Liver (tissue), 9 donors: ENCODE results near the gene MYG1. TPM values are rescaled to one million over a fixed set of nuclear protein-coding genes. Genes with fewer than 3 reads are reported as not detected.

Experiments
- DNase-seq: peaks from one replicate; pipeline ENCODE4 v3.0.0-alpha.2; 2017; ENCODE audit warnings: low spot score
- H3K27ac ChIP-seq, 2 donors: one replicate each; pipeline ENCODE4 v1.7.0; 2013; ENCODE audit warnings: inconsistent platforms in 2 of 2, low read length in 2 of 2, control low read depth in 1 of 2, low read depth in 1 of 2, mild to moderate bottlenecking in 1 of 2
- H3K27me3 ChIP-seq, 4 donors: one replicate each; pipeline versions ENCODE4 v1.6.1 to v1.7.0; 2013; ENCODE audit warnings: low read length in 3 of 4, inconsistent platforms in 1 of 4, mild to moderate bottlenecking in 1 of 4, moderate library complexity in 1 of 4; ENCODE audit not compliant: control insufficient read depth in 4 of 4, insufficient read depth in 4 of 4
- H3K36me3 ChIP-seq, 4 donors: one replicate each; pipeline versions ENCODE4 v1.6.1 to v1.7.0; 2013; ENCODE audit warnings: low read length in 3 of 4, mild to moderate bottlenecking in 3 of 4, low read depth in 1 of 4, moderate library complexity in 1 of 4; ENCODE audit not compliant: control insufficient read depth in 4 of 4, insufficient read depth in 3 of 4
- H3K4me1 ChIP-seq, 4 donors: one replicate each; pipeline versions ENCODE4 v1.6.1 to v1.7.0; 2013; ENCODE audit warnings: low read length in 3 of 4, mild to moderate bottlenecking in 3 of 4, moderate library complexity in 1 of 4; ENCODE audit not compliant: control insufficient read depth in 4 of 4, insufficient read depth in 4 of 4
- H3K4me3 ChIP-seq, 3 donors: one replicate each; pipeline versions ENCODE4 v1.6.1 to v1.7.0; 2013; ENCODE audit warnings: low read length in 3 of 3, control low read depth in 1 of 3, low read depth in 1 of 3, mild to moderate bottlenecking in 1 of 3
- H3K9ac ChIP-seq, 2 donors: one replicate each; pipeline ENCODE4 v1.7.0; 2013; ENCODE audit warnings: low read length in 2 of 2, mild to moderate bottlenecking in 2 of 2, moderate library complexity in 2 of 2, control low read depth in 1 of 2, low read depth in 1 of 2
- H3K9me3 ChIP-seq, 4 donors: one replicate each; pipeline versions ENCODE4 v1.6.1 to v1.7.0; 2013; ENCODE audit warnings: low read length in 3 of 4; ENCODE audit not compliant: control insufficient read depth in 4 of 4
- CTCF ChIP-seq: fragments of 150-350 bp; IDR thresholded peaks from 2 replicates; pipeline ENCODE4 v1.5.1; 2017; ENCODE audit warnings: improper control_type of control experiment, low read depth, low read length; ENCODE audit not compliant: missing input control
- EGR1 ChIP-seq, 2 donors: IDR thresholded peaks; 2 replicates each; pipeline ENCODE4 v1.6.1; 2016 to 2018; ENCODE audit warnings: antibody characterized with exemption in 2 of 2, low read depth in 2 of 2
- FOXA1 ChIP-seq: IDR thresholded peaks from 2 replicates; pipeline ENCODE4 v1.6.1; 2016; ENCODE audit warnings: antibody characterized with exemption
- FOXA2 ChIP-seq: IDR thresholded peaks from 2 replicates; pipeline ENCODE4 v1.6.1; 2016; ENCODE audit warnings: antibody characterized with exemption
- GABPA ChIP-seq, 2 donors: IDR thresholded peaks in 1 of 2; conservative IDR thresholded peaks in 1 of 2; 2 replicates each; pipeline ENCODE4 v1.6.1; 2016; ENCODE audit warnings: antibody characterized with exemption in 2 of 2, mild to moderate bottlenecking in 1 of 2, moderate library complexity in 1 of 2
- HNF4A ChIP-seq, 2 donors: conservative IDR thresholded peaks; 2 replicates each; pipeline ENCODE4 v1.6.1; 2016; ENCODE audit warnings: antibody characterized with exemption in 2 of 2, mild to moderate bottlenecking in 2 of 2
- HNF4G ChIP-seq: IDR thresholded peaks from 2 replicates; pipeline ENCODE4 v1.6.1; 2016; ENCODE audit warnings: antibody characterized with exemption
- JUND ChIP-seq, 2 donors: IDR thresholded peaks; 2 replicates each; pipeline ENCODE4 v1.6.1; 2016; ENCODE audit warnings: antibody characterized with exemption in 2 of 2
- NR2F2 ChIP-seq: IDR thresholded peaks from 2 replicates; pipeline ENCODE4 v1.6.1; 2016; ENCODE audit warnings: antibody characterized with exemption
- RAD21 ChIP-seq, 2 donors: IDR thresholded peaks; 2 replicates each; pipeline ENCODE4 v1.6.1; 2016; ENCODE audit warnings: antibody characterized with exemption in 2 of 2, mild to moderate bottlenecking in 2 of 2
- REST ChIP-seq: IDR thresholded peaks from 2 replicates; pipeline ENCODE4 v1.6.1; 2016; ENCODE audit warnings: antibody characterized with exemption, mild to moderate bottlenecking
- RXRA ChIP-seq, 2 donors: IDR thresholded peaks; 2 replicates each; pipeline ENCODE4 v1.6.1; 2017 to 2018; ENCODE audit warnings: antibody characterized with exemption in 2 of 2, mild to moderate bottlenecking in 1 of 2
- SP1 ChIP-seq: IDR thresholded peaks from 2 replicates; pipeline ENCODE4 v1.6.1; 2018; ENCODE audit warnings: antibody characterized with exemption, mild to moderate bottlenecking
- TAF1 ChIP-seq: conservative IDR thresholded peaks from 2 replicates; pipeline ENCODE4 v1.6.1; 2016; ENCODE audit warnings: antibody characterized with exemption, mild to moderate bottlenecking
- YY1 ChIP-seq: IDR thresholded peaks from 2 replicates; pipeline ENCODE4 v1.6.1; 2016; ENCODE audit warnings: antibody characterized with exemption, mild to moderate bottlenecking
- WGBS: extraction: QIAGEN DNeasy Blood & Tissue Kit; methylation state at CpG from one replicate; pipeline ENCODE4 v1.1.7; 2013; 5-methylcytosine and 5-hydroxymethylcytosine counted together
- polyA plus RNA-seq, 2 donors: library from polyadenylated mRNA; stranded (reverse) in 1 of 2; unstranded in 1 of 2; fragments of 200-250 nt in 1 of 2; fragments of >200 nt in 1 of 2; fragmentation: Nextera tagmentation in 1 of 2; extraction: Ambion mirVana in 1 of 2; gene quantifications; one replicate each; pipeline versions ENCODE4 v1.2.1 to v1.2.3, GENCODE V29; 2013 to 2015
- total RNA-seq, 2 donors: library from RNA; depleted of rRNA; stranded (reverse); fragments of >200 nt; gene quantifications; one replicate each; pipeline ENCODE4 v1.2.3, GENCODE V29; 2014
- TF ChIP-seq, protein P1 (sequence below): IDR thresholded peaks from 2 replicates; pipeline ENCODE4 v1.6.1; 2016; ENCODE audit warnings: antibody characterized with exemption
- TF ChIP-seq, protein P2 (sequence below): IDR thresholded peaks from 2 replicates; pipeline ENCODE4 v1.6.1; 2016; ENCODE audit warnings: antibody characterized with exemption
- TF ChIP-seq, protein P3 (sequence below): IDR thresholded peaks from 2 replicates; pipeline ENCODE4 v1.6.1; 2016; ENCODE audit warnings: antibody characterized with exemption
- donor health status: healthy.
- donor health status: healthy.
- donor health status: healthy.
- donor health status: healthy.
- donor health status: healthy.

MYG1 gene
- total RNA-seq: 10 to 100 TPM; 15.0 to 18.8 TPM
- polyA plus RNA-seq: 10 to 100 TPM; 19.8 to 28.0 TPM

GRCh38 chr12:53299454-53300180, at the start of gene MYG1:
TSS of gene MYG1 (plus strand) at chr12:53299695. CDS start at chr12:53299738, 43 bp downstream.
- Histone ChIP-seq H3K9me3 (no peaks in the 10 kb centered on the region), H3K27ac (peak within 1 kb of the TSS; percentile 63 to 74), H3K4me1 (peaks cover 7 to 33% (median 25%) of the 10 kb centered on the region in 4 donors), H3K4me3 (peak within 1 kb of the TSS; percentile 63 to 90 (median 82)), H3K9ac (peak within 1 kb of the TSS in 1 of 2 donors; percentile 8), H3K27me3 (no peaks in the 10 kb centered on the region), H3K36me3 (peaks cover 4 to 10% (median 7%) of the 10 kb centered on the region in 4 donors)
- TF ChIP-seq YY1 (peak; percentile 83), HNF4A (conservative IDR thresholded peaks at IDR 0.05) (peak; percentile 57 to 80), FOXA1 (no peak), GABPA (IDR thresholded peaks at IDR 0.05 in 1 of 2, conservative IDR thresholded peaks at IDR 0.05 in 1 of 2) (peak; percentile 91 to 98), EGR1 (IDR thresholded peaks at IDR 0.05; ENCODE audit: low read depth in 2 of 2) (peak in 1 of 2 donors; percentile 75), TAF1 (no peak), NR2F2 (peak; percentile 32), SP1 (peak; percentile 57), REST (peak; percentile 11), HNF4G (no peak), FOXA2 (no peak), RXRA (IDR thresholded peaks at IDR 0.05) (peak in 1 of 2 donors; percentile 53), CTCF (peak; percentile 4), JUND (IDR thresholded peaks at IDR 0.05) (no peak), RAD21 (IDR thresholded peaks at IDR 0.05) (no peak)
- TF ChIP-seq, protein P1, sequence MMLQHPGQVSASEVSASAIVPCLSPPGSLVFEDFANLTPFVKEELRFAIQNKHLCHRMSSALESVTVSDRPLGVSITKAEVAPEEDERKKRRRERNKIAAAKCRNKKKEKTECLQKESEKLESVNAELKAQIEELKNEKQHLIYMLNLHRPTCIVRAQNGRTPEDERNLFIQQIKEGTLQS: no peak
- TF ChIP-seq, protein P2, sequence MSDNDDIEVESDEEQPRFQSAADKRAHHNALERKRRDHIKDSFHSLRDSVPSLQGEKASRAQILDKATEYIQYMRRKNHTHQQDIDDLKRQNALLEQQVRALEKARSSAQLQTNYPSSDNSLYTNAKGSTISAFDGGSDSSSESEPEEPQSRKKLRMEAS: peak; percentile 62
- TF ChIP-seq, protein P3, sequence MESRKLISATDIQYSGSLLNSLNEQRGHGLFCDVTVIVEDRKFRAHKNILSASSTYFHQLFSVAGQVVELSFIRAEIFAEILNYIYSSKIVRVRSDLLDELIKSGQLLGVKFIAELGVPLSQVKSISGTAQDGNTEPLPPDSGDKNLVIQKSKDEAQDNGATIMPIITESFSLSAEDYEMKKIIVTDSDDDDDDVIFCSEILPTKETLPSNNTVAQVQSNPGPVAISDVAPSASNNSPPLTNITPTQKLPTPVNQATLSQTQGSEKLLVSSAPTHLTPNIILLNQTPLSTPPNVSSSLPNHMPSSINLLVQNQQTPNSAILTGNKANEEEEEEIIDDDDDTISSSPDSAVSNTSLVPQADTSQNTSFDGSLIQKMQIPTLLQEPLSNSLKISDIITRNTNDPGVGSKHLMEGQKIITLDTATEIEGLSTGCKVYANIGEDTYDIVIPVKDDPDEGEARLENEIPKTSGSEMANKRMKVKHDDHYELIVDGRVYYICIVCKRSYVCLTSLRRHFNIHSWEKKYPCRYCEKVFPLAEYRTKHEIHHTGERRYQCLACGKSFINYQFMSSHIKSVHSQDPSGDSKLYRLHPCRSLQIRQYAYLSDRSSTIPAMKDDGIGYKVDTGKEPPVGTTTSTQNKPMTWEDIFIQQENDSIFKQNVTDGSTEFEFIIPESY: no peak
- DNase-seq: peak; percentile 87
- under 1% methylated on average over 51 of the region's 51 CpGs for WGBS
